Measurements from ENCODE around the gene KIAA0825.

GRCh38 chr5:94154672-94155071, 463.7 kb downstream of the KIAA0825 start:
- no peak for TF ChIP-seq CTCF (IDR thresholded peaks at IDR 0.05)
- no peak for TF ChIP-seq POLR2AphosphoS5 (IDR thresholded peaks at IDR 0.05)
- TF ChIP-seq POLR2A (IDR thresholded peaks at IDR 0.05): no peak
